HG02884 (cell line): ENCODE results near the gene INAFM1.
A peak's percentile ranks its signal among the peaks of the same experiment; 100 is the strongest.
"Not testable (repeated sequence)": the region's sequence is repeated elsewhere in the genome, so short reads cannot be mapped to it uniquely, and the experiment has no call there.

Experiments
- ATAC-seq: cut with Tn5 transposase; IDR thresholded peaks from one replicate; pipeline ENCODE4 v1.9.1; 2021; ENCODE audit warnings: mild to moderate bottlenecking, moderate library complexity; ENCODE audit not compliant: unreplicated experiment

Gene INAFM1

DNA sequence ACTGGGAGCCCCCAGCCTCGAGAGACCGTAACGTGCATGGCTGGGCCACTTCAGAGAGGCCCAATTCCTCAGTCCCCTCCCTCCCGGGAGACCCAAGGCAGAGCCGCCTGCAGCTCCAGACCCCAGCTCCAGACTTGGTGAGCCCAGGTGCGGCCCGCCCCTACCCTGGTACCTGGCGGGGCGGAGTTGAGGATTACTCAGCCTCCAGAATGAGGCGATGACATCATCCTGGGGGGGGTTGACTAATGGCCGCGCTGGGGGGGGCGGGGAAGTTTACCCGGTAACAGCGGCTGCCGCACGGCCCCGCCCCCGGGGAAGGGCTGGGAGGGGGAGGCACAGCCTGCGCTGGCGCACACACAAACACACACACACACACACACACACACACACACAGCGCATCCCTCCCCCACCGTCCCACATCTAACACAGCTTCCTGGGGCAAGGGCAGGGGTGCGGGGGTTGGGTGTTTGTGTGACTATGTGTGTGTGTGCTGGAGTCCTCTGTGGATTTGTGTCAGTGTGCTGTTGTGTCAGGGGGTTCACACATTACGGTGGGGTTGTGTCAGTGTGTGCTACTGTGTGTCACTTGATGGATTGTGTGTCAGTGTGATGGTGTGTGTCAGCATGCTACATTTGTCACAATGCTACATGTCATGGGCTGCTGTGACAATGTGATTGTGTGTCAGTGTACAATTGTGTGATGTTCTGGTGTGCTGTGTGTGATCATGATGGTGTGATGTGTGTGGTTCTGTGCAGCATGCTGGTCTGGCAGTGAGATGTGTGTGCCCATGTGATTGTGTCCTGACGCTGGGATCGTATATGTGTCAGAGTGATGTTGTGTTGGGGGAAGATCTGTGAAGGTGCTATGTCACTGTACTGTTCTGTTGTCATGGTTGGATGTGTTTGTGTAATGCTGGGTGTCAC, 33.4 kb upstream of the INAFM1 start:
- ATAC-seq: no peak

DNA sequence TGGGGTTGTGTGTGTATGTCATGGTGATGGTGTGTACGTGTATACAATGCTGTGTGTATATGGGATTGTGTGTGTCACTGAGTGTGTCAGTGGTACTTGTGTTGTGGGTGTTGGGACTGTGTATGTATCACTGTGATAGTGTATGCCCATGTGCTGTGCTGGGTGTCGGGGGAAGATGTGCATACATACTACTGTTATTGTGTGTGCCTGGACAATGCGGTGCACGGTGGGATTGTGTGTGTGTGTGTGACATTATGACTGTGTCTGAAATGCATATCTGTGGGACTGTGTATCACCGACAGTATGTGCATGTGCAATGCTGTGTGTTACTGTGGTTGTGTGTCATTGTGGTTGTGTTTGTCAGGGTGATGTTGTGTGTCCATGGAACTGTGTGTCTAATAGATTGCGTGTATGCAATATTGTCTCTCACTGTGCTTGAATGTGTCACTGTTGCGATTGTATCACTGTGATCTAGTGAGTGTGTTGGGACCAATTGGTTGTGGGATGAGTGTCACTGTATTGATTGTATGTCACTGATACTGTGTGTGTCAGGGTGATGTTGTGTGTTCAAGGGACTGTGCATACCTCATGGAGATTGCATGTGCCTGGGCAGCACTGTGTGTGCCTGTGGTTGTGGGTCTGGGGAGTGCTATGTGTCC, 32.6 kb upstream of the INAFM1 start:
- ATAC-seq: no peak

DNA sequence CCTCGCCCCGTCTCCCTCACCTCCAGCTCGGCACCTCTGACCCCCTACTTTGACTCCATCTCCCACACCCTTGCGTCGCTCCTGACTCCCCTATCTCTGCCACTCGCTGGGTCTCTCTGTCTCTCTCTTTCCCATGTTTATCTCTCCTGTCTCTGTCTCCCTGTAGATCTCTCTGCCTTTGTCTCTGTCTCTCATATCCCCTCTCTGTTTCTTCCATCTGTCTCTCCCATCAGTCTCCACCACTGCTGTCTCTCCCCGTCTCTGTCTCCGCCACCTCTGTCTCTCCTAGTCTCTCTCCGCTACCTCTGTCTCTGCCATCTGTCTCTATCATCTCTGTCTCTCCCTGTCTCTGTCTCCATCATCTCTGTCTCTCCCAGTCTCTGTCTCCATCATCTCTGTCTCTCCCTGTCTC, 31.3 kb upstream of the INAFM1 start:
- ATAC-seq: no peak

DNA sequence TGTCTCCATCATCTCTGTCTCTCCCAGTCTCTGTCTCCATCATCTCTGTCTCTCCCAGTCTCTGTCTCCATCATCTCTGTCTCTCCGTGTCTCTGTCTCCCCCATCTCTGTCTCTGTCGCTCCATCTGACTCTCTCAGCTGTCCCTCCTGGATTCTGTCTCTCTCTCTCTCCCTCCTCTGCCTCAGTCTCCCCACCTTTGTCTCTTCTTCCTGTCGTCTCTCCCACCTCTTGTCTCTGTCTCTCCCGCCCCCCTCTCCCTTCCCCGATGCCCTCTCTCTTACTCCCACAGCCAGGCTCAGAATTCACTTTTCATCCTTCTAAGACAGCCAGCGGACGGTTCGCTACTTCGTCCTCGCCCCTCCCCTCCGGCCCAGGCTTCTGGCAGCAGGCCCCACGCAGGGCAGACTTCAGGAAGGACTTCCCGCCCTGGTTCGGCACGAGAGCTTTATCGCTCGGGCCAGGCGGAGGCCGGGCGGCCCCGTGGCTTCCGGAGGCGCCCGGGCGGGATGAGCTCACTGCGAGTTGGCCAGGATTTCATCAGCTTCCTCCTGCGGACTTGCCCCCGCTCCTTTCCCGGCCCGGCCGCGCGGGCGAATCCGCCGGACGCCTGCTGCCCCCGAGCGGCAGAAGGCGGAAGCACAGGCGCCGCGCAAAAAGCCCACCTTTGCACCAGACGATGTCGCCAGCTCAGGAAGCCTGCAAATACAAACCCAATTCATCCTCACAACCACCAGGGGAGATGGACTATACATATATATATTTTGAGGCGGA, 30.7 kb upstream of the INAFM1 start:
- no peak for ATAC-seq

DNA sequence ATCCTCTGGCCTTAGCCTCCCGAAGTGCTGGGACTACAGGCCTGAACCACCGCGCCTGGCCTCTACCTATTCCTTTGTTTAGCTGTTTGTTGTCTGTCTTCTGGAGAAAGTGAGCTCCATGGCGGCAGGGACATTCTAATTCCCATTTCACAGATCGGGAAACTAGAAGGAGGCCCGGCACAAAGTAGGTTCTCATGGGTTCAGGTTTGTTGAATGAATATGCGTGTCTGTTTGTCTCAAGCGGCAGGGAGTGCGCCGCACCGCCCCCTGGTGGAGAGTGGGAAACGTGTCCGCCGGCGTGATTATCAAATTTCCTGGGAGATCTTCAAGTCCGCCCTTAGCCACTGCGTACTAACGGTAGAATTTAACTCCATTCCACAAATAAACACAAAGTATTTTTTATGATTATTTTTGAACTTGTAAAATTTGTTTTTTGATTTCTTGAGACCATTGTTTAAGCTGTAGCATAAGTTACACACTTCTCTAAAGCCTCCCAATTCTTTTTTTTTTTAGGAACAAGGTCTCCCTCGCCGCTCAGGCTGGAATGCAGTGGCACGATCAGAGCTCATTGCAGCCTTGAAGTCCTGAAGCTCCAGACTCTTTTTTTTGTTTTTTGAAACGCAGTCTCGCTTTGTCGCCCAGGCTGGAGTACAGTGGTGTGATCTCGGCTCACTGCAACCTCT, 27.2 kb upstream of the INAFM1 start:
- no peak for ATAC-seq

DNA sequence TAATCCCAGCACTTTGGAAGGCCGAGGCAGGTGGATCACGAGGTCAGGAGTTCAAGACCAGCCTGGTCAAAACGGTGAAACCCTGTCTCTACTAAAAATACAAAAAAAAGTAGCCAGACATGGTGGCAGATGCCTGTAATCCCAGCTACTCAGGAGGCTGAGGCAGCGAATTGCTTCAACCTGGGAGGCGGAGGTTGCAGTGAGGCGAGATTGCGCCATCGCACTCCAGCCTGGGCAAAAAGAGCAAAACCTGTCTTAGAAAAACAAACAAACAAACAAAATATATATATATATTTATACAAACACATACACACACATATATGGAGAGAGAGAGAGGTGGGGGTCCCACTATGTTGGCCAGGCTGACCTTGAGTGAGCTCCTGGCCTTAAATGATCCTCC, 21.7 kb upstream of the INAFM1 start:
- not testable (repeated sequence) for ATAC-seq

DNA sequence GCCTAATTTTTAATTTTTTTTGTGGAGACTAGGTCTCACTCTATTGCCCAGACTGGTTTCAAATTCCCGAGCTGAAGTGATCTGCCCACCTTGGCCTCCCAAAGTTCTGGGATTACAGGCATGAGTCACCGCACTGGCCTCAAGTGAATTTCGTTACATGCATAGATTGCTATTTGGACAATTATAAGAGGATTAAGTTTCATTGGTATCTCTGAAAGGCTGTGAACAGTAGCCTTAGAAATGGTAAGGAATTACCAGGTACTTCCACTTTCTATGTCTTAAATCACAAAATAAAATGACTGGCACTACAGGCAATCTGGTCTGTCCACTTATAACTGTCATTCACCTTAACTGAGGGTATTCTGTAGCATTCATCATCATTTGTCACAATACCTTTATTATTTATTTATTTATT, 21.2 kb upstream of the INAFM1 start:
- ATAC-seq: no peak

DNA sequence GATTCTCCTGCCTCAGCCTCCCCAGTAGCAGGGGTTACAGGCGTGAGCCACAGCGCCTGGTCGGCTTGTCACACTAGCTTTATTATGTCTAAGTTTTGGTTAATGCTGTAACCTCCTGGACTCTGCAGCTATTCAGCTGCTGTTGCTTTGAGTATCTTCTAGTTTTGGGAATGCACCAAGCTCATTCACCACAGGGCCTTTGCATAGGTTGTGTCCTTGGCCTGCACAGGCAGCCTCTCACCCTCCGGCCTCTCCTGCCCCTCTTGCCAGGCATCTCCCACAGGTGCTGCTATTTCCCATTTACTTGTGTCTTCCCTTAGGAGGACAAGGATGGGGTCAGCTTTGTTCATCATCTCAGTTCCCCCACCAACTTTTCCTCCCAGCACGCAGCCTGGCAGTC, 20.7 kb upstream of the INAFM1 start:
- no peak for ATAC-seq

DNA sequence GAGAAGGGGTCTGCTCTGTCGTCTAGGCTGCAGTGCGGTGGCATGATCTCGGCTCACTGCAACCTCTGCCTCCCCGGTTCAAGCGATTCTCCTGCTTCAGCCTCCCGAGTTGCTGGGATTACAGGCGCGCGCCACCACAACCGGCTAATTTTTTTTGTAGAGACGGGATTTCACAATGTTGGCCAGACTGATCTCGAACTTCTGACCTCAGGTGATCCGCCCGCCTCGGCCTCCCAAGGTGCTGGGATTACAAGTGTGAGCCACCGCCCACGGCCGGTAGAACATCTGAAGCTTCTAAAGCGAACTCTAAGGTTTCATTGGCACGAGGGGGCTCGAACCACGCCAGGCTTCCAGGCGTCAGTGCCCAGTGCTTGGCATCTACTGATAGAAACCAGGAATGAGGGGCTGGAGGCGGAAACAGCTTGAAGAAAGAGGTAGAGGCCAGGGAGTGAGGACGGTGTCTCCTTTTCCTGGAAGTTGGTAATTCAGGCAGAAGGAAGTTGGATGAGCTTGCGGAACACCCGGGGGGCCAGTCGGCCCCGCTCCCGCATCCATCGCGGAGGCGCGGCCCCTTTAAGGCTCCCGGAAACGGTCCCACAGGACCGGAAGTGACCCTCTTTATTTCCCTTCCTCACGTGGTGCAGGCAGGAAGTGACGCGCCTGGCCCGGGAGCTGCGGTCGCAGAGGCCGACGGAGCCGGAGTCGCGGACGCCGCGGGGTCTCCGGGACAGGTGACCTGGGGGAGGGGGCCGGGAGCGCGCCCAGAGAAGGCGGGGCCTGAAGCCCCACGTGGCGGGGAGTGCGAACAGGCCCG, 18.6 kb upstream of the INAFM1 start, which contains the start of gene CCDC9:
Gene CCDC9, plus strand, starts transcription at position 647 of the 814 bp plus-strand sequence. CDS start 1,876 bp downstream, outside the sequence.
- peak; percentile 43 for ATAC-seq

DNA sequence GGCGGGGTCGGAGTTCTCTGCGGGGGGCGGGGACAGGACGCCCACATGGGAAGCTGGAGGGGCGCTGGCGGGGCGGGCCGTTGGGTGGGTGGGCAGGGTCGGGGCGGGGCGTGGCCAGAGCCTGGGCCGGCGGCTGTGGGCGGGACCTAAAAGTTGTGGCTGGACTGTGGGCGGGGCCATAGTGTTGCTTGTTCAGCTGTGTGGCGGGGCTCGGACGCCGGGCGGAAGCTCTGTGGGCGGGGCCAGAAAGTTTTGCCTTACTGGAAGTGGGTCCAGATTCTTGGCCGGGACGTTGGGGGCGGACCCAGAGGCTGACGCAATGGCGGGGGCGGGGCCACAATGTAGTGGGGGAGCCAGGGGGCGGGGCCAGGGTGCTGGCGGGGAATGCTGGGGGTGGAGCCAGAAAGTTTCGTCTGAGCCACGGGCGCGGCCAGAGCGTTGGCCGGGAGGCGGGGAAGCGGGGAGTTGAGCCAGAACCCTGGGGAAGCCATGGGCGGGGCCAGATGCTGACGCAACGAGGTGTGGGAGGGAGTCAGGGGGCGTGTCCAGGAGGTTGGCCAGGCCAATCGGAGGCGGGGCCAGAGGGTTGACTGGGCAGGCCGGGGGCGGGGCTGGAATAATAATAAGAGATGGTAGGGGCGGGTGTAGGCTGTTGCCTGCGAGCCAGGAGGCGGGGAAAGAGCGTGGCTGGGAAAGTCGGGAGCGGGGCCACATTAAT, 17.8 kb upstream of the INAFM1 start:
- ATAC-seq: peak; percentile 70

DNA sequence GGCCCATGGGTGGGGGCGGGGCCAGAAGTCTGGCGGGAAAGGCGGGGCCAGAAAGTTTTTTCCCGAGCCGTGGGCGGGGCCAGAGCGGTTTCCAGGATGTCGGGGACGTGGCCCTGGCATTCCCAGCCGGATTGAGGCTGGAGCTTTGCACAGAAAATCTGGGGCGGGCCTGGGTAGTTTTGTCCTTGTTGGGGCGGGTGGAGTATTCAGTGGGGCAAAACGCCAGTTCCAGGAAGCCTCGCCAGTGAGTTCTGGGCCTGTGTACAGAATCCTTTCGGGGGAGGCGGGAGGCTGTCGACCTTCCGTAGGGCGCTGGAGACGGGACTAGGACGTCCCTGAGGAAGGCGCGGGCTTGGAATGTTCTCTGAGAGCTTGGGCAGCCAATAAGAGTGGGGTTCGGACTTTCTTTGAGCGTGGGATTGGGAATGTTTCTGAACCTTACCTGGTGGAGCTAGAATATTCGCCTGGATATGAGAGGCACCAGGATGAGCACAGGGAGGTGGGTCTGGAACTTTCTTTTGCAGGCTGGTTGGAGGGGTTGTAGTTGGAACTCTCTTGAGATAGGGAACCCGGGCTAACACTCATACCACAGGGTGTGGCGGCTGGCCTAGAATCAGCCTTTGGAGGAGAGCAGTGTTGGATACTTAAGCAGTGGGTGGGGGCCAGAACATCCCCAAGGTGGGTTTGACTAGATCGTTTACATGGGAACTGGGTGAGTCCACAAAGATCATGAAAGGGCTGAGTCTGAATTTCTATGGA, 17.1 kb upstream of the INAFM1 start:
- ATAC-seq: no peak

DNA sequence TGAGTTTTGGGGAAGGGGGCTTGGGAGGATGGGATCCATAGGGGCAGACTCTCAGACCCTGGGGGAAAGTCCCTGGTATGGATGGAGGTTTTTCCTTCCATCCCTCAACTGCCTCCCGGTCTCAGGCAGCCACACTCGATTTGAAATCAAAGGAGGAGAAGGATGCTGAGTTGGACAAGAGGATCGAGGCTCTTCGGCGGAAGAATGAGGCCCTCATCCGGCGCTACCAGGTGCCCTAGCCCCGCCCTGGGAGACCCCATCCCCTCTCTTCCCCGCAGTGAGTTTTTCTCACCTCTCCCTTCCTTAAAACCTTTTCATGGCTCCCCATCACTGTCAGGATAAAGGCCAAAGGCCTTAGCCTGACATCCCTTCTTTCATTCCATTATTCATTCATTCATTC, 16.3 kb upstream of the INAFM1 start:
- no peak for ATAC-seq

DNA sequence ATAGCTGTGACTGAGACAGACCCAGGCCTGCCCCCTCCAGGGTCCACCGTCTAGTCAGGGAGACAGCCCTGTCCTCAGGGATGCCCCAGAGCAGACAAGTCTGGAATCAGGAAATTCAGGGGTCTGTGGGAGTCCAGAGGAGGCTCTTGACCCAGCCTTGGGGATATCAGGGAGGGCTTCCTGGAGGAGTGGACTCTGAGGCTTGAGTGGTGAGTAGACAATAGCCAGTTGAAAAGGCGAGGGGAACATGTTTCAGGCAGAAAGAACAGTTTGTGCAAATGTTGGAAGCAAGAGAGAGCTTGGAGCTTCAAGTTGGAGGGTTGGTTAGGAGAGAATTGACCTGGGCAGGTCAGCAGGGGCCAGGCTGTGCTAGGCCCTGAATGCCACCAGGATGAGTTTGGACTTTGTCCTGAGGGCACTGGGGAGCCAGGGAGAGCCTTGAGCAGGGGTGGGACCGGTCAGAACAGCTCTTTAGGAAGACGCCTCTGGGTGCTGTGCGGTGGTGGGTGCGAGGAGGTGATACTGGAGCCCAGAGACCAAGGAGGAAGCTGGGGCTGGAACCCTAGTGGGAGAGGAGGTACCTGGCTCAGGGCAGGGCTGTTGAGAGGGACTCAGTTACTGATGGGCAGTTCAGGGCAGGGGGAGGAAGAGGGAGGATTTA, 15.7 kb upstream of the INAFM1 start:
- no peak for ATAC-seq

DNA sequence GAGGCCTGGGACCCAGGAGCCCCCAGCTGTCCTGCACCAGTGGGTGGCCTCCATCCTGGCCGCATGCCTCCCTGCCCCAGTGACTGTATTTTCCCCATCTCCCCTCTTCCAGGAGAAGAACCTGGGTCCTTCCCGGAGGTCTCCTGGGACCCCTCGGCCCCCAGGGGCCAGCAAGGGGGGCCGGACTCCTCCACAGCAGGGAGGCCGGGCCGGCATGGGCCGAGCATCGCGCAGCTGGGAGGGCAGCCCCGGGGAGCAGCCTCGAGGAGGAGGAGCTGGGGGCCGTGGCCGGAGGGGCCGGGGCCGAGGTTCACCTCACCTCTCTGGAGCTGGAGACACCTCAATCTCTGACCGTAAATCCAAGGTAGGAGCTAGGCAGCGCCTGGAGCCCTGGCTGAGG, 14.2 kb upstream of the INAFM1 start:
- ATAC-seq: no peak

DNA sequence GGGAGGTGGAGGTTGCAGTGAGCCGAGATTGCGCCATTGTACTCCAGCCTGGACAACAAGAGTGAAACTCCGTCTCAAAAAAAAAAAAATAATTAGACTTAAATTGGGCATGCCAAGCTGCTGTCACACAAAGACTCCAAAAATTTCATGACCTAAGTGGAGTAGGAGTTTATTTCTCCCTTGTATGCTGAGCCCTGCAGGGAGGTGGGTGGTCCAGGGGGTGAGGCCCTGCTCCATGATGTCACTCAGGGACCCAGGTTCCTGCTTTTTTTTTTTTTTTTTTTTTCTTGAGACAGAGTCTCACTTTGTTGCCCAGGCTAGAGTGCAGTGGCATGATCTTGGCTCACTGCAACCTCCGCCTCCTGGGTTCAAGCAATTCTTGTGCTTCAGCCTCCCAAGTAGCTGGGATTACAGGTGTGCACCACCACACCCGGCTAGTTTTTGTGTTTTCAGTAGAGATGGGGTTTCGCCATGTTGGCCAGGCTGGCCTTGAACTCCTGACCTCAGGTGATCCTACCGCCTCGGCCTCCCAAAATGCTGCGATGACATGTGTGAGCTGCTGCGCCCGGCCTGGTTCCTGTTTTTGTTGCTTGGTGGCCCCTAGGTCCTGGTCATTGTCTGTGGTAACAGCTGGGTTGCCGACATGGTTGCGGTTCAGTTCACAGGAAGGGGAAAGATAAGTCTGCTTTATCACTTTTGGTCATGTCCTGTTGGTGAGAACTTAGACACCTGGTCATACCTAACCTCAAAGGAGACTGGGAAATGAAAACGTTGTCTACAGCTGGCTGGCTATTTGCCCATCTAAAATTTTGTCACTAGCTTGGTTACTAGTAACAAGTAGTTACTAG, 12.5 kb upstream of the INAFM1 start:
- not testable (repeated sequence) for ATAC-seq

DNA sequence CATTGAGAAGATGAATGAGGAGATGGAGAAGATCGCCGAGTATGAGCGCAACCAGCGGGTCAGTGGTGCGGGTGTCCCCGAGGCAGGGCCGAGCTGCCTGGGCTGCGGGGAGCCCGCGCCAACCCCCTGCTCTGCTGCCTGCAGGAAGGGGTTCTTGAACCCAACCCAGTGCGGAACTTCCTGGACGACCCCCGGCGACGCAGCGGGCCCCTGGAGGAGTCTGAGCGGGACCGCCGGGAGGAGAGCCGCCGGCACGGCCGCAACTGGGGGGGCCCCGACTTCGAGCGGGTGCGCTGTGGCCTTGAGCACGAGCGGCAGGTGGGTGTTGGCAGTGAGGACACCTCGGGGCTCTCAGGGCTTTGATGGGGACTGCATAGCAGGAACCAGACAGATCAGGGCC, 10.1 kb upstream of the INAFM1 start:
- ATAC-seq: no peak

DNA sequence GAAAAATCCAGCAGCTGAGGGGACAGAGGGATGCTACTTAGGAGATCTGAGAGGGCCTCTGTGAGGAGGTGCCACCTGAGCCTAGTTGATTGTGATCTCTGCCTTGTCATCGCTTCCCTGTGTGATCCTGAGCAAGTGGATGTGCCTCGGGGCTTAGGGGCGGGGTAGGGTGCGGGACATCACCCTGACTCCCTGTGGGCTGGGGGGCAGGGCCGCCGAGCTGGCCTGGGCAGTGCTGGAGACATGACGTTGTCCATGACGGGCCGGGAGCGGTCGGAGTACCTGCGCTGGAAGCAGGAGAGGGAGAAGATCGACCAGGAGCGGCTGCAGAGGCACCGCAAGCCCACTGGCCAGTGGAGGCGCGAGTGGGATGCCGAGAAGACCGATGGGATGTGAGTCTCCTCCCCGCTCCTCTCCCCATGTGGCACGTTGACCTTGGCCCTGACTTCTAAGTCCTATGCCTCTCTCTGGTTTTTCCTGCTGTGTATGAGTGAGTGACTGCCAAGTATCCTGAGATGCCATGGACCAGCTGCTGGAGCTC, 8.2 kb upstream of the INAFM1 start:
- no peak for ATAC-seq
